ELF-1 (cell line): ENCODE results near the gene VPS9D1.
"Not testable (repeated sequence)": the region's sequence is repeated elsewhere in the genome, so short reads cannot be mapped to it uniquely, and the experiment has no call there.

Source experiments
- DNase-seq: peaks from one replicate; pipeline ENCODE4 v3.0.0-alpha.2; 2016; ENCODE audit warnings: low read depth, low spot score

Gene VPS9D1

DNA sequence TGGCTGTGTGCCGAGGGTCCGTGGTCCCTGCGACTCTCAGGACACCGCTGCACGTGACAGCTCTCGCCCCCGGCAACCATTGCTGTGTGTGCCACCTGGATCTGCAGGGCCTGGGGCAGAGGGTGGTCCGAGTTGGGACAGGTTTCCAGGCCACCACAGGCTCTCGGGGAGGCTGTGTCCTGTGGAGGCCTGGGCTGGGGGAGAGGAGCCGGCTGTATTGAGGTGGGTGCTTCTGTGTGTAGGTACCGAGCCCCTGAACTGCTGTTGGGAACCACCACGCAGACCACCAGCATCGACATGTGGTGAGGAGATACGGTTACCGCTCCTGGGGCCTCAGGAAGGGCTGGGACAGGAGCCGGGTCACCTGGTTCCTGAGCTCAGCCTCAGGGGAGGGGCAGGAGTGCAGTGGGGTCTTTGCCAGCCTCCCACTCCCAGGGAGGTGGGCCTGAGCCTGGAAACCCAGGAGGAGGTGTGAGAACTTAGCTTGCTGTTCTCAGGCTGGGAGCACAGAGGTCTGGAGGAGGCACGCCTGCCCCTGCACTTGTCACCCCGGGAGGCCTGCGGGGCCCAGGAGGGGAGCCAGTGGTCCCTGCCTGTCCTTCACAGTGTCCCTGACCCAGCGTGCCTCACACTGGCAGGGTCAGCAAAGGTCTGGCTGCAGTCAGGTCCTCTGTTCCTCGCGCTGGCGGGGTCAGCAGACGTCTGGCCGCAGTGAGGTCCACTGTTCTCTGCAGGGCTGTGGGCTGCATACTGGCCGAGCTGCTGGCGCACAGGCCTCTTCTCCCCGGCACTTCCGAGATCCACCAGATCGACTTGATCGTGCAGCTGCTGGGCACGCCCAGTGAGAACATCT lies 26.5 kb downstream of the VPS9D1 start:
- DNase-seq, result no peak

- no peak for DNase-seq
These were observed 27.4 kb downstream of the VPS9D1 start for GRCh38 chr16:89693289-89693731.

DNA sequence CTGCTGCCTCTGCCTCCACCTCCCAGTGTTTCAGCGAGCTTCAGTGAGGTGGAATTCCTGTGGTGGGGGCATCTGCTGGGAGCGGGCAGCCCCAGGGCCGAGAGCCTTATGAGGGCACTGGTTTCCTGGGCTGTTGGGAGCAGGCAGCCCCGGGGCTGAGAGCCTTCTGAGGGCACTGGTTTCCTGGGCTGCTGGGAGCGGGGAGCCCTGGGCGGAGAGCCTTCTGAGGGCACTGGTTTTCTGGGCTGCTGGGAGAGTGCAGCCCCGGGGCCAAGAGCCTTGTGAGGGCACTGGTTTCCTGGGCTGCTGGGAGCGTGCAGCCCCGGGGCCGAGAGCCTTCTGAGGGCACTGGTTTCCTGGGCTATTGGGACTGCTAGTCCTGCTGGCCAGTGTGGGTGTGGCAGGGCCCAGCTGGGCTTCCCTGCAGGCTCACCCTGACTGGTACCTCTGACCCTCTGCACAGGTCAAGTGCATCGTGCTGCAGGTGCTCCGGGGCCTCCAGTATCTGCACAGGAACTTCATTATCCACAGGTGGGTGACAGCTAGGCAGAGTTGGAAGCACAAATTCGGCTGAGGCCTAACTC lies 28.6 kb downstream of the VPS9D1 start:
- peak; percentile 32 for DNase-seq

DNA sequence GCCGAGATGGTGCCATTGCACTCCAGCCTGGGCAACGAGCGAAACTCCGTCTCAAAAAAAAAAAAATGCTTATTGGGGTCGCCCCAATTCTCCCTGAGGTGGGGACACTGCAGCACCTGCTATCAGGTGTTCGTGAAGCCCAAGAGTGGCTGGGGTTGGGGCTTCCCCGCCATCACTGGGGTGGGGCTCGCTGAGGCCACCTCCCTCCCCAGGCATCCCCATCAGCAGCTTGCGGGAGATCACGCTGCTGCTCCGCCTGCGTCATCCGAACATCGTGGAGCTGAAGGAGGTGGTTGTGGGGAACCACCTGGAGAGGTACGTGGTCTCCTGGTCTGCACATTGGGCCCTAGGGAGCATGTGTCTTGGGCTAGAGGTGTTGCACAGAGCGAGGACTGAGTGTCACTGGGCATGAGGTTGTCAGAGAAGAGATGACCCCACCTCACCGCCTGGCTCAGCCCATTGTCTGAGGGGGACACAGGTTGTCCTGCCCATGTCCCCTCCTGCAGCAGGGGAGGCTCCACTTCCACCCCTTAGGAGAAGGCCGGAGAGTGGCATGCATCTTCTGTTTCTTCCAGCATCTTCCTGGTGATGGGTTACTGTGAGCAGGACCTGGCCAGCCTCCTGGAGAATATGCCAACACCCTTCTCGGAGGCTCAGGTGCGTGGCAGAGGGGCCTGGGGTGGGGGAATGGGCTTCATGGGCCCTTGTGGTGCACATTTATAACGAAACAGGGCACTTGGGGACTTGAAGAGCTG lies 29.3 kb downstream of the VPS9D1 start:
- DNase-seq, result no peak

DNA sequence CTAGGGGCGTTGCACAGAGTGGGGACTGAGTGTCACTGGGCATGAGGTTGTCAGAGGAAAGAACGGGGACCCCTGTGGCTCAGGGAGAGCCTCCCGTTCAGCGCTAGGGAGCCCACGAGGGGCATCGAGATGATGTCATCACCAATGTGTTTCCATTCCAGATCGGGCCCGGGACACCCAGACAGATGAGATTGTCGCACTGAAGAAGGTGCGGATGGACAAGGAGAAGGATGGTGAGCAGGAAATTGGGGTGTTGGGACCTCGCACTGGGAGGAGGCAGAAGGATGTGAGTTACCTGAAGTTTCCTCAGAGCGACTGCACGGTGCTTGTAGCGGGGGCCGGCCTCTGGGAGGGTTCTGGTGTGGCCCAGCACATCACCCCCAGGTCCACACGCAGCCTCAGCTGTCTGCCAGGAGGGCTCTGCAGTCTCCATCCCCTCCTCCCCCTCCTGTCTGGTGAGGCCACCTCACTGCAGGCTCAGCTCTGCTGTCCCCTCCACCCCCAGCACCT lies 30.3 kb downstream of the VPS9D1 start:
- no peak for DNase-seq

- not testable (repeated sequence) for DNase-seq
These were observed 31.1 kb downstream of the VPS9D1 start for GRCh38 chr16:89689621-89690020.

DNA sequence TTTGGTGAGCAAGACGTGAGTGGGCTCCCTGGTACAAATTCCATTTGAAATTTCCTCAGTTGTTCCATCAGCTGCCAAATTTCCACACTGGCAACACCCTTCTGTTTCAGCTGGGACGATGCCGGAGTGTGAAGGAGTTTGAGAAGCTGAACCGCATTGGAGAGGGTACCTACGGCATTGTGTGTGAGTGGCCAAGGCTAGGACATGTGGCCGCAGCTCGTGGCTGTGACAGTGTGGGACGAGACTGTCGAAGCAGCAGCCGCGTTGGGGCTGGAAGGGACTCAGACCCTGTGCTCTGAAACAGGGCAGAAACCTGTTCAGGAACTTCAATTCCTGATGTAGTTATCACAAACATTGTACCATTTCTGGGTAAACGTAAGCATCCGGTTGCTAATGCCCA lies 31.6 kb downstream of the VPS9D1 start:
- no peak for DNase-seq

- no peak for DNase-seq
These were observed 32.3 kb downstream of the VPS9D1 start for GRCh38 chr16:89688395-89688794.

DNA sequence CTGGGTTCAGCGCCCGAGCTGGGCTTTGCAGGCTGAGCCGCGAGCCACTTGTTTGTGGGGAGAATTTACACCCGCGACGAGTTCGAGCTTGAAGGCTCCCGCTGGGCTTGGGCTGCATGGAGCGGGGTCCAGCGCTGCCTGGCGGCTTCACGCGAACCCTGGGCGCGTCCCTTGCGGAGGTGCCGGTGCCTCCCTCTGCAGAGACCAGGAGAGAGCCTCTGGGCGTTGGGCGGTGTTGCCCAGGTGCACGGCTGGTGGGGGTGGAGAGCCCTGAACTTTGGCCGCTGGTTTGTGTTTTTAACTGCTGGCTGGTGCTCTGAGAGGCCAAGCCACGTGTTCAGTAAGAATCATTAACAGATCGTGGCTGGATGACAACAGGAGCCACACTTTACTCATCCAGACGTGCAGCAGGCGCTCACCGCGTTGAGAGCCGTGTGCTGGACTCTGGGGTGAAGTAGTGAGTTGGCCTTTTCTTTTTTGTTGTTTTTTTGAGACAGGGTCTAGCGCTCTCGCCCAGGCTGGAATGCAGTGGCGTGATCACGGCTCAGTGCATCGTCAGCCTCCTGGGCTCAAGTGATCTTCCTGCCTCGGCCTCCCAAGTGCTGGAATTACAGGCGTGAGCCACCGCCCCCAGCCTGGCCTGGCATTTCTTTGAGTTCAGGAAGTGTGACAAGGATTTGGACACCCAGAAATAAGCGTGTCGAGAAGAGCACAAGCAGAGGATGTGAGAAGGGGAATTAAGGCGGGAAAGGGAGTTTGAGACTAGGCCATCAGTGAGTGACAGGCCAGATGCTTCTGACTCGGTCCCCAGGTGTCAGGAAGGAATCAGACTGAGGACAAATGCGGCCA lies 33.4 kb downstream of the VPS9D1 start:
- DNase-seq, result peak; percentile 71

DNA sequence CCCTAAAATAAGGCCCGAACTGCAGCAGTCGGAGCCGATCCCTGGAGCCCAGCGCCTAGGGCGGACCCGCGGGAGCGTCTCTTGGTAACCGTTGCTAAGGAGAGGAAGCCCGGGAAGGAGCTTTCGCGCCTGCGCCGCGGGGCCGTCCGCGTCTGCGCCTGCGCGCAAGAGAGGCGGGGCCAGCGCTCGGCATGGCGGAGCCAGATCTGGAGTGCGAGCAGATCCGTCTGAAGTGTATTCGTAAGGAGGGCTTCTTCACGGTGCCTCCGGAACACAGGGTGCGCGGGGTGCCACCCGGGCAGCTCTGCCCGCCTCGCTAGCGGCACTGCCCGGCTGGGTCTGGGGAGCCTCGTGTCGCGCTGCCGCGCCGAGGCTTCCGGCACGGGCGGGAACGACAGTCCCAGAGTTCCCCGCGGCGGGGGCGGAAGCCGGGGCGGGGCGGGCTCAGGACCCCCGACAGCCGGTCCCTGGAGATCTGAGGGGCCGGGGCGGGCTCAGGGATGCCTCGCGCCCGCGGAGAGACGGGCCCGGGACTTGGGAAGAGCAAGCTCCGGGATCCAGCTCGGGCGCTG lies 34.1 kb downstream of the VPS9D1 start, which contains the start of gene CDK10:
Gene CDK10 (plus strand): TSS at position 170 of the 572 bp plus-strand sequence. CDS start 22 bp downstream, at position 192.
- peak; percentile 96 for DNase-seq

GRCh38 chr16:89685916-89686315 lies 34.8 kb downstream of the VPS9D1 start:
- DNase-seq, result no peak

DNA sequence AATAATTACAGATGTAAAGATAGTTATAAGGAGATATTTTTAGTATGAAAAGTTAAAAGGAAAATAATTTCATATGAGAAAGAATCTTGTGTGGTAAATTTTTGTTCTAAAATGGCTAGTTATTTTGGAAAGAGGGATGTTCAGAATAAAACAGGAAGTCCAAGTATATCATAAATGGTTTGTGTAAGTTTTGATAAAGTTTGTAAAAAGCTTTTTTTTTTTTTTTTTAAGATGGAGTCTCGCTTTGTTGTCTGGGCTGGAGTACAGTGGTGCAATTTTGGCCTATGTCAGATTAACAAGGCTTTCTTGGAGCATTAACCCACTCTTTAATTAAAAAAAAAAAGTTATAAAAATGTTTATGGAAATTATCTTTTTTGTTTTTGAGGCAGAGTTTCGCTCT lies 42.4 kb downstream of the VPS9D1 start:
- no peak for DNase-seq

DNA sequence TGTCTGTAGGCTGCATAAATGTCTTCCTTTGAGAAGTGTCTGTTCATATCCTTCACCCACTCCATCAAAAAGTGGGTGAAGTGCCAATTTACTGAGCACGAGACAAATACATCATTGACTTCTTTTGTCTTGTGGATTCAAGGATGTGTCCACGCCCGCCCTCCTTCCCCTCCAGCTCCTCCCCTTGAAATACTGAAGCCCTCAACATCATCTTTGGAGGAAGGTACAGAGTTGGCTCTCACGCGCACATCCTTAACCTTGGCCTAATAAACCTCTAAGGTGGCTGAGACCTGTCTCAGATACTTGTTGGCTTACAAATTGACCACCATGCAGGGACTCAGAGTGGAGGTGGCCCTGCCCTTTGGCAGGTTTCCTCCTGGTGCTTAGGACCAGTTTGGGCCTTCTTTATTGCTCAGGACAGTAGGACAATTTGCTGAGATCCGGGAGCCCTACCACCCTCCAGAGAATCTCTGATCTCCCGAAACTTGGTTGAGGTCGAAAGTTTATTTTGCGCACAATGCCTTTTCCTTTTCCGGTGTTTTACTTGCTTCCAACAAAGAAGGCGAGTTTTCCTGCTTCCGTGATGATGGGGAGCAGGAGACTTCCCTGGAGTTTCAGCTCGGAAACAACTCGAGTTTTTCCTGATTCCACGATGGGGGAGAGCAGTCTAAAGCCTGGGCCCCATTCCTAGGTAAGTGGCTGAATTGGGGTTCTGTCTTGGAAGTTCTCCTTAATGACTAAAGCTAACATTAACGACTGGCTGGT lies 48.3 kb downstream of the VPS9D1 start:
- DNase-seq, result no peak

DNA sequence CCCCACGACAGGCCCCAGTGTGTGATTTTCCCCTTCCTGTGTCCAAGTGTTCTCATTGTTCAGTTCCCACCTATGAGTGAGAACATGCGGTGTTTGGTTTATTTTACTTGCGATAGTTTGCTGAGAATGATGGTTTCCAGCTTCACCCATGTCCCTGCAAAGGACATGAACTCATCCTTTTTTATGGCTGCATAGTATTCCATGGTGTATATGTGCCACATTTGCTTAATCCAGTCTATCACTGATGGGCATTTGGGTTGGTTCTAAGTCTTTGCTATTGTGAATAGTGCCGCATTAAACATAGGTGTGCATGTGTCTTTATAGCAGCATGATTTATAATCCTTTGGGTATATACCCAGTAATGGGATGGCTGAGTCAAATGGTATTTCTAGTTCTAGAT lies 49.1 kb downstream of the VPS9D1 start:
- not testable (repeated sequence) for DNase-seq

- DNase-seq, result no peak
These were observed 49.9 kb downstream of the VPS9D1 start for GRCh38 chr16:89670496-89671431.

GRCh38 chr16:89669755-89670154 lies 50.9 kb downstream of the VPS9D1 start:
- no peak for DNase-seq

GRCh38 chr16:89668790-89669158 lies 51.9 kb downstream of the VPS9D1 start:
- DNase-seq, result no peak

GRCh38 chr16:89667633-89668032 lies 53.1 kb downstream of the VPS9D1 start:
- DNase-seq, result no peak

DNA sequence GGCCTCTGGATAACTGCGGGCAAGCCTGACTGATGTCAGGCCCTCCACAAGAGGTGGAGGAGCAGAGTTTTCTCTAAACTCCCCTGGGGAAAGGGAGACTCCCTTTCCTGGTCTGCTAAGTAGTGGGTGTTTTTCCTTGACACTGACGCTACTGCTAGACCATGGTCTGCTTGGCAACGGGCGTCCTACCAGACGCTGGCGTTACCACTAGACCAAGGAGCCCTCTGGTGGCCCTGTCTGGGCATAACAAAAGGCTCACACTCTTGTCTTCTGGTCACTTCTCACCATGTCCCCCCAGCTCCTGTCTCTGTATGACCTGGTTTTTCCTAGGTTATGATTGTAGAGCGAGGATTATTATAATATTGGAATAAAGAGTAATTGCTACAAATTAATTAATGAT lies 53.7 kb downstream of the VPS9D1 start:
- DNase-seq, result peak; percentile 60
